GDM1 (cell line): Measurements from ENCODE around the gene ZKSCAN1.

Experiments used
- DNase-seq: peaks from one replicate; lab custom pipeline; 2025; lab: John Stamatoyannopoulos, UW

The ZKSCAN1 gene

DNA sequence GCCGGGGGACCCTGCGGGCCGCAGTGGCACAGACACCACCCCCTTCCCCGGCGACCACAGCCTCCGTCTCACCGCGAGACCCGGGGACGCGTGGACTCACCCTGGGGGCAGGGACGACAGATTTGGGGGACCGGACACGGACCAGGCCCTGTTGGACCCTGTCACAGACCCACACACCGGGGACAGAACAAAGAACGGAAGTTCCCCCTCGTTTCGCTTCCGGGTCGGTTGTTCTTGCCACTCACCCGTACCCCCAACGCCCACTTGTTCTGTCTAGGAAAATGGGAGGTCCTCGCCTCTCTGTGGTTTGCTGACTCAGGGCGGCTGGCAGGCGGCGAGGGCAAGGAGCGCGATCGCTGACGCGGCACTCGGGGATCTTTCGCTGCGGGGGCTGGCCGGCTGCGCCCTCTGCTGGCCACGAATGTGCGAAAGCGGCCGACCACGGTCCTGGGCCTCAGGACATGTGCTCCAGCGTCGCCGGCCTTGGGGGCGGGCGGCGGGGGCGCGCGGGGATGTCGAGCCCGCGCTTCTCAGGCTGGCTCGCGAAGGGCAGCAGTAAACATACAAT, 66.2 kb downstream of the ZKSCAN1 start, which contains the start of gene ZNF3:
Gene ZNF3 (minus strand): TSS at position 189 of the 568 bp plus-strand sequence. CDS start 4,366 bp downstream, outside the sequence.
- peak; percentile 98 for DNase-seq

DNA sequence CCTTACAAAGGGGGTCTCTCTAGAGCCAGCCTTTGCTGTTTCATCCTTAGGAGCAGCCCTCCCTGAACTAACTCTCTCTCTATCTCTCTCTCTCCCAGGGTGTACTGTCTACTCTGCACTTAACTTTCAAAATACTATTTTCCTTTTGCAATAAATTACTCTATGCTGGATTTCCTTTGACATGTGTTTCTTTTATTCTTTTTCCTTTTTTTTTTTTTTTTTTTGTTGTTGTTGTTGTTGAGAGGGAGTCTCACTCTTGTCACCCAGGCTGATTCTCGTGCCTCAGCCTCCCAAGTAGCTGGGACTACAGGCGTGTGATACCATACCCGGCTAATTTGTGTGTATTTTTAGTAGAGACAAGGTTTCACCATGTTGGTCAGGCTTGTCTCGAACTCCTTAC, 67.6 kb downstream of the ZKSCAN1 start:
- no peak for DNase-seq

GRCh38 chr7:100085515-100085914, 70.1 kb downstream of the ZKSCAN1 start:
- no peak for DNase-seq

DNA sequence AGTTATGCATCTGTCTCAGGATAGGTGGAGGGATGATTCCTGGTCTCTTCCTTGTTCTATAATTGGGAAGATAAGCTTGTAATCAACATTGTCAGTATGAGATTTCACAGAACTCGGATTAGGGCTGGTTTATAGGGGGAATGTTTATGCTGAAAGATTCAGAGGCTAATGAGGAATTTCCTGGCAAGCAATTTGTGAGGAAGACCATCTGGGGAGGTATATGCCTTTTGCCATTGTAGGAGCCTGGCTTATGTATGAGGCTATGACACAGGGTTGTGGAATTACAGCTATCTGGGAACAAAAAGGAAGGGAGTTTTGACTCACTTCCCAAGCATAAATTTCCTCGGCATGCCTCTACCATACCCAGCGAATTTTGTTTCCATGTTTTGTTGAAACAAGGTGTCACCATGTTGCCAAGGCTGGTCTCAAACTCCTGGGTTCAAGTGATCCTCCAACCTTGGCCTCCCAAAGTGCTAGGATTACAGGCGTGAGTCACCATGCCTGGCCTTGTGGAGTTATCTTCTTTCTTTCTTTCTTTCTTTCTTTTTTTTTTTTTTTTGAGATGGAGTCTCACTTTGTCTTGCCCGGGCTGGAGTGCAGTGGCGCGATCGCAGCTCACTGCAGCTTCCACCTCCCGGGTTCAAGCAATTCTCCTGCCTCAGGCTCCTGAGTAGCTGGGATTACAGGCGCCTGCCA, 71.8 kb downstream of the ZKSCAN1 start:
- no peak for DNase-seq

- no peak for DNase-seq
These were observed 72.8 kb downstream of the ZKSCAN1 start for GRCh38 chr7:100088095-100088620.

DNA sequence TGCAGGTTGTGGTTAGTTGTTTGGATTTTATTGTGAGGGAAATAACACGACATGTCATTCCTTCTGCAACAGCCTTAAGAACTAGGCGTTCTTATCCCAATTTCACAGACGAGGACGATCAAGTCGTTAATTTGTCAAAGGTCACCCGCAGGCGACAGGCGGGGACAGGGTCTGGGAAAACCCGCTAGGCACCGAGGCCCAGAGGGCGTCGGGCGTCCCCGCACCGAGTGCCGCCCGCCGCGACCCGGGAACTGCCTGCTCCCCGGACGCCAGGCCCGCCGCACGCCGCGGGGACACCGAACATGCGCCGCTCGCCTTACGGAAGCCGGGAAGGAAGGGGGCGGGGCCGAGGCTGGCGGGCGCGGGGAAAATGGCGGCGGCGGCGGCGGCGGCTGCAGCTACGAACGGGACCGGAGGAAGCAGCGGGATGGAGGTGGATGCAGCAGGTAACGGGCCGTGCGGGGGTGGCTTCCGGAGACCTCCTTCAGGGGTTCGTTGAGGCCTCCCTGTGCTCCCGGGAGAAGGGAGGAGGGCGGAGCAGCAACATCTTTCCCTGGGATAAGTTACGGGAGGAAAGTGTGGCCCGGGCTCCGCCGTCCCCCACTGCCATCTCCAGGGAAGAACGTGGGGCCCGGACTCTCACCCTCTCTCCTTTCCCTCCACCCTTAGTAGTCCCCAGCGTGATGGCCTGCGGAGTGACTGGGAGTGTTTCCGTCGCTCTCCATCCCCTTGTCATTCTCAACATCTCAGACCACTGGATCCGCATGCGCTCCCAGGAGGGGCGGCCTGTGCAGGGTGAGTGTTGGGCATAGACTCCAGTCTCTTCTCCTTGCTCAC, 73.4 kb downstream of the ZKSCAN1 start, which contains the start of gene COPS6:
Gene COPS6 (plus strand): TSS at position 349 of the 837 bp plus-strand sequence. CDS start 22 bp downstream, at position 371.
- DNase-seq: peak; percentile 63

DNA sequence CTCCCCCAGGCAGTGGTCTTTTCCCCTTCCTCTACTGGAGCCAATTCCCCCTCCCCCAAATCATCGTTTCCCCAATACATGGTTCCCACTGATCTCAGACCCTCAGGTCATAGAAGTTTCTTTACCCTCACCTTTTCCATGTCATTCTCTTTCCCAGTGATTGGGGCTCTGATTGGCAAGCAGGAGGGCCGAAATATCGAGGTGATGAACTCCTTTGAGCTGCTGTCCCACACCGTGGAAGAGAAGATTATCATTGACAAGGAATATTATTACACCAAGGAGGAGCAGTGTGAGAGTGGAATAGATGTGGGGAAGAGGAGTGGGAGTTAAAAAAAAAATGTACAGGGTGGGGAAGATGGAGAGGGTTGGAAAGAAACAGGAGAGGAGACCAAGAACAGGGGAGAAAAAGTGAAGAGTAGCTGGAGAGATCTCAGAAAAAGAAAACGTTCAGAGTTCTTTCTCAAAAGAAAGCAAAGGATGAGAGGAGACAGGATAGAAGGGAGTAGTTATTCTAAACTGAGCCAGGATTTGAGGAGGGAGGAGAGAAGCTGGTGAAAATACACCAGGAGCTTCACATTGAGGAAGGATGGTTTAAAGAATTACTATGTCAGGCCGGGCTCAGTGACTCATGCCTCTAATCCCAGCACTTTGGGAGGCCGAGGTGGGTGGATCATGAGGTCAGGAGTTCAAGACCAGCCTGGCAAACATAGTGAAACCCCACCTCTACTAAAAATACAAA, 74.2 kb downstream of the ZKSCAN1 start:
- no peak for DNase-seq

- DNase-seq: no peak
These were observed 75.4 kb downstream of the ZKSCAN1 start for GRCh38 chr7:100090527-100091410.
